ENCODE results near the gene GADD45B. TPM values are rescaled to one million over a fixed set of nuclear protein-coding genes. Genes with fewer than 3 reads are reported as not detected.
"Not testable (repeated sequence)": the region's sequence is repeated elsewhere in the genome, so short reads cannot be mapped to it uniquely, and the experiment has no call there.

GADD45B gene
- total and polyA plus RNA-seq, 10 of the 15 experiments (the other 5 are each of a cell fraction or from before 2014, with no cell fraction given): 2.4 to 180 (median 91.1) TPM

DNA sequence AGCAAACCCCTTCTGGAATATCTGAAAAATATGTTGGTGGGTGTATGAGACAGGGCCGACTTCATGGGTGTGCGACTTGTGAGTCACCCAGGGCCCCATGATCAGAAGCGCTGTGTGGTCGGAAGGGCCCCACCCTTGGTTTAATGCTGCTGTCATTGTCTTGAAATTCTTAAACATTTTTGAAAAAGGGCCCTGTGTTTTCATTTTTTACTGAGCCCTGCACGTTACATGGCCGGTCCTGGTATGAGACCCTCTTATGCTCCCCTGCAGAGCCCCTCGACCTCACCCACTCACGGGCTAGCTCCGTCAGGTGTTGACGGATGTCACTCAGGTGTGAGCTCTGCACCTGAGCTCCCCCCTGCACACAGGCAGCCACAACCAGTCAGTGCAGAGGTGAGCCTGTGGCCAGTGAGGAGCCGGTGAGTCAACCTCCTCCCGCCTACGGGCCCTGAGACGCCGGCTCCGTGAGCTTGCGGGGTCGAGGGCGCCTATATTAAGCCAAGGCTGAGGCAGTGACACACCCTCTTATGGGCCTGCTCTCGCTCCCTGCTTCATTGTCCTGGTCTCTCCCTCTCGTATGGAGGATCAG, 27.7 kb downstream of the GADD45B start:
- CTCF ChIA-PET: no interaction called here
- no peak overlapping the region for H3K9ac ChIP-seq (ENCODE audit: control insufficient read depth, insufficient read depth, low read length)
- no peak overlapping the region for H3K4me3 ChIP-seq
- no peaks in the 10 kb centered on the region for H3K9me3 ChIP-seq (replicated peaks; ENCODE audit: control insufficient read depth, insufficient read depth, low read length)
- intact Hi-C loops (cut with micrococcal nuclease; ENCODE audit: unreplicated experiment): no loop called here
- SMC1A ChIA-PET (ENCODE audit: uncharacterized antibody, unreplicated experiment): interaction anchor here (0.7 to 1.2 kb wide), 2 partner anchors 24 to 58 kb away, joined by 3 to 4 read pairs; no protein-coding TSS in a partner anchor
- H3K4me1 ChIP-seq (ENCODE audit: control insufficient read depth, insufficient read depth, low read length): peaks cover 8% of the 10 kb centered on the region
- H3K4me2 ChIP-seq (ENCODE audit: control insufficient read depth, insufficient read depth): no peak overlapping the region
- H4K20me1 ChIP-seq (ENCODE audit: control insufficient read depth, insufficient read depth): no peaks in the 10 kb centered on the region
- in situ Hi-C loops (cut with MboI): no loop called here
- RAD21 ChIA-PET (ENCODE audit: unreplicated experiment): interaction anchor here (0.7 to 1.1 kb wide), 2 partner anchors 26 to 49 kb away, joined by 4 to 5 read pairs; no protein-coding TSS in a partner anchor
- H3K27me3 ChIP-seq (replicated peaks in 1 of 2; ENCODE audit: control insufficient read depth in 2 of 2, insufficient read depth in 2 of 2, low read length in 1 of 2): no peaks in the 10 kb centered on the region; a peak in 1 of 4 replicates
- H3K79me2 ChIP-seq (ENCODE audit: control insufficient read depth, insufficient read depth, low read length): no peaks in the 10 kb centered on the region
- POLR2A ChIA-PET: interaction anchor here (0.6 to 1.5 kb wide), 4 partner anchors 27 to 49 kb away, joined by 3 to 9 read pairs (median 4); partner anchors contain the start of genes GADD45B and LMNB2
- BruUV-seq (replicated peaks): no TSS peak
- peak; percentile 77 for ATAC-seq
- 6% methylated on average over 21 of the region's 21 CpGs for WGBS (ENCODE audit: insufficient coverage, insufficient replicate concordance, low lambda C conversion rate, missing lambda C conversion rate)
- no peak for FAIRE-seq
- TF ChIP-seq SMARCA5 (IDR thresholded peaks at IDR 0.05) (no peak), BHLHE40 (IDR thresholded peaks at IDR 0.05; ENCODE audit: borderline replicate concordance in 1 of 2, low read depth in 2 of 2, low read length in 1 of 2) (peak in 1 of 2 experiments; percentile 43; a peak in 1 of 4 replicates)
- TF ChIP-seq, protein P1, sequence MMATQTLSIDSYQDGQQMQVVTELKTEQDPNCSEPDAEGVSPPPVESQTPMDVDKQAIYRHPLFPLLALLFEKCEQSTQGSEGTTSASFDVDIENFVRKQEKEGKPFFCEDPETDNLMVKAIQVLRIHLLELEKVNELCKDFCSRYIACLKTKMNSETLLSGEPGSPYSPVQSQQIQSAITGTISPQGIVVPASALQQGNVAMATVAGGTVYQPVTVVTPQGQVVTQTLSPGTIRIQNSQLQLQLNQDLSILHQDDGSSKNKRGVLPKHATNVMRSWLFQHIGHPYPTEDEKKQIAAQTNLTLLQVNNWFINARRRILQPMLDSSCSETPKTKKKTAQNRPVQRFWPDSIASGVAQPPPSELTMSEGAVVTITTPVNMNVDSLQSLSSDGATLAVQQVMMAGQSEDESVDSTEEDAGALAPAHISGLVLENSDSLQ (IDR thresholded peaks at IDR 0.05): peak; percentile 45; the same call in 1 of the 2 replicates
- no peak overlapping the region for H2AFZ ChIP-seq (ENCODE audit: control insufficient read depth, low read depth, low read length)
- H3K27ac ChIP-seq (ENCODE audit: control insufficient read depth, insufficient read depth): no peak overlapping the region
- DNase-seq (ENCODE audit: low read depth, low spot score): no peak
- no peaks in the 10 kb centered on the region for H3K36me3 ChIP-seq (ENCODE audit: control insufficient read depth in 2 of 2, insufficient read depth in 2 of 2, low read length in 1 of 2)

GRCh38 chr19:2506656-2507055, 30.7 kb downstream of the GADD45B start:
- H3K4me2 ChIP-seq (ENCODE audit: control insufficient read depth, insufficient read depth); in situ Hi-C loops (cut with MboI); RAD21 ChIA-PET (ENCODE audit: unreplicated experiment); H3K4me3 ChIP-seq; H3K27me3 ChIP-seq (replicated peaks in 1 of 2; ENCODE audit: control insufficient read depth in 2 of 2, insufficient read depth in 2 of 2, low read length in 1 of 2); H3K9me3 ChIP-seq (replicated peaks; ENCODE audit: control insufficient read depth, insufficient read depth, low read length); H2AFZ ChIP-seq (ENCODE audit: control insufficient read depth, low read depth, low read length); H3K79me2 ChIP-seq (ENCODE audit: control insufficient read depth, insufficient read depth, low read length); H4K20me1 ChIP-seq (ENCODE audit: control insufficient read depth, insufficient read depth); H3K27ac ChIP-seq (ENCODE audit: control insufficient read depth, insufficient read depth); ATAC-seq; BruUV-seq (replicated peaks); FAIRE-seq; intact Hi-C loops (cut with micrococcal nuclease; ENCODE audit: unreplicated experiment); H3K36me3 ChIP-seq (ENCODE audit: control insufficient read depth in 2 of 2, insufficient read depth in 2 of 2, low read length in 1 of 2); DNase-seq (ENCODE audit: low read depth, low spot score); H3K4me1 ChIP-seq (ENCODE audit: control insufficient read depth, insufficient read depth, low read length); H3K9ac ChIP-seq (ENCODE audit: control insufficient read depth, insufficient read depth, low read length); POLR2A ChIA-PET: not testable (repeated sequence)
- ChIA-PET CTCF (interaction anchor here (0.6 to 1.2 kb wide), 2 partner anchors 33 to 56 kb away, joined by 3 read pairs; no protein-coding TSS in a partner anchor), SMC1A (ENCODE audit: uncharacterized antibody, unreplicated experiment) (interaction anchor here (1.3 kb wide), 1 partner anchor 9 kb away, joined by 3 read pairs; no protein-coding TSS in a partner anchor)
- WGBS (ENCODE audit: insufficient coverage, insufficient replicate concordance, low lambda C conversion rate, missing lambda C conversion rate): 40% methylated on average over 8 of the region's 8 CpGs
